GM18507 (cell line): ENCODE measurements around the gene ETFB.
A peak's percentile ranks its signal among the peaks of the same experiment; 100 is the strongest.

ENCODE experiments used
- DNase-seq: peaks from one replicate; pipeline ENCODE4 v3.0.0; 2011; ENCODE audit warnings: low read depth; ENCODE audit not compliant: insufficient read length; ENCODE audit errors: extremely low spot score
- FAIRE-seq: peaks from 2 replicates; lab custom pipeline; 2011; peaks lifted over from hg19 to GRCh38; lab: Jason Lieb, UNC

The ETFB gene

DNA sequence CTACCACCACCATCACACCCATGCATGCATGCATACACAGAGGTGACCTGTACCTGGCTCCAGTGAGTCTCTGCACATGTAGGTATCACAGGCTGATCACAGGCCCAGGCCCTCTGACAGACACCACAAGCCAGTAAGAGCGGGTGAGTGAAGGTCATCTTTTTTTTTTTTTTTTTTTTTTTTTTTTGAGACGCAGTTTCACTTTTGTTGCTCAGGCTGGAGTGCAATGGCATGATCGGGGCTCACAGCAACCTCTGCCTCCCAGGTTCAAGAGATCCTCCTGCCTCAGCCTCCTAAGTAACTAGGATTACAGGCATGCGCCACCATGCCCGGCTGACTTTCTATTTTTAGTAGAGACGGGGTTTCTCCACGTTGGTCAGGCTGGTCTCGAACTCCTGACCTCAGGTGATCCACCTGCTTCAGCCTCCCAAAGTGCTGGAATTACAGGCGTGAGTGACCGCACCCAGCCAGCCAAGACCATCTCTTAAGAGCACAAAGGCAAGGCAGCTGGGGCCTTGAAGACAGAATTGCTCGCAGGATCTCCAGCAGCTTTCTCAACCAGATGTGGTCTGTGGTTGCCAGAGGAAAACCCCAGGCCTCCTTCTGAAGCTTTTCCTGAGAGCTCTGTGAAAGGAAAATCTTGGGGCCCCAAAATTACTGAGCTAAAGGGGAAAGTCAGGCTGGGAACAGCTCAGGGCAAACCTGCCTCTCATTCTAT is 9.5 kb upstream of the ETFB start:
- FAIRE-seq (peak; percentile 53), DNase-seq (no peak)

GRCh38 chr19:51372649-51373504 is 6.7 kb upstream of the ETFB start, which contains the start of gene NKG7:
Gene NKG7, minus strand, starts transcription at chr19:51372654. Its CDS starts 119 bp downstream, at chr19:51372535.
- peak; percentile 85 for FAIRE-seq
- DNase-seq = no peak

- DNase-seq (no peak), FAIRE-seq (no peak)
Observed at GRCh38 chr19:51372021-51372648, 5.9 kb upstream of the ETFB start.

- DNase-seq (no peak), FAIRE-seq (no peak)
Observed at GRCh38 chr19:51371186-51371690, 5.0 kb upstream of the ETFB start.

GRCh38 chr19:51370230-51370629 is 4.0 kb upstream of the ETFB start:
- no peak for DNase-seq
- FAIRE-seq = no peak

- no peak for FAIRE-seq
- DNase-seq = no peak
Observed at GRCh38 chr19:51368366-51369282, 2.4 kb upstream of the ETFB start, which contains the start of gene CLDND2. Gene CLDND2, minus strand, starts transcription at chr19:51369003. Its CDS starts 426 bp downstream, at chr19:51368577.

- FAIRE-seq = peak; percentile 98
Observed at GRCh38 chr19:51367565-51368365, 1.6 kb upstream of the ETFB start.

GRCh38 chr19:51367255-51367564 is 1.0 kb upstream of the ETFB start:
- DNase-seq (no peak), FAIRE-seq (no peak)

More at GRCh38 chr19:51367565-51368365, 1.6 kb upstream of the ETFB start:
- DNase-seq = peak; percentile 93

GRCh38 chr19:51366389-51367254 is 434 bp upstream of the ETFB start:
- FAIRE-seq = peak; percentile 98
- DNase-seq = peak; percentile 94

- FAIRE-seq = no peak
Observed at GRCh38 chr19:51365211-51365964, 800 bp downstream of the ETFB start.

GRCh38 chr19:51364200-51365106 is 1.7 kb downstream of the ETFB start:
- no peak for DNase-seq
- no peak for FAIRE-seq

More at GRCh38 chr19:51365211-51365964, 800 bp downstream of the ETFB start:
- DNase-seq = no peak

DNA sequence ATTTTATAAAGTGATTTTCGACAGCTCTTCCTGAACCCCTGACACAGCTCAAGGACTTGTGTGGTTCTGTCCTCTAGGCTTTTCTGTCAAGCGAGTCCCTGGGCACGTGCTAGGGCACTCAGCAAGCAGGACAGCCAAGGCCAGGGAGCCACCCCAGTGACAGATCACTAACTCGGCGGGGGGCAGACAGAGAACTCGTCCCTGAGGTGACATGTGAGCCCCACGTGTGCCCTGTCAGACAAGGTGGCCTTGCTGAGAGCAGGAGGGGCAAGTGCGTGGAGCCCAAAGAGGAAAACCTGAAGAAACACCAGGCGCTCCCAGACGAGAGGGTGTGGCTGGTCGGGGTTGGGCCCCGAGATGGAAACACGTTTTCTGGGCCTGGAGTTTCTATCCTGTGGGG is 4.9 kb downstream of the ETFB start:
- DNase-seq (no peak), FAIRE-seq (no peak)

GRCh38 chr19:51359294-51359693 is 6.9 kb downstream of the ETFB start:
- FAIRE-seq = no peak
- DNase-seq = no peak

- DNase-seq = no peak
- no peak for FAIRE-seq
Observed at GRCh38 chr19:51357952-51358351, 8.2 kb downstream of the ETFB start.

DNA sequence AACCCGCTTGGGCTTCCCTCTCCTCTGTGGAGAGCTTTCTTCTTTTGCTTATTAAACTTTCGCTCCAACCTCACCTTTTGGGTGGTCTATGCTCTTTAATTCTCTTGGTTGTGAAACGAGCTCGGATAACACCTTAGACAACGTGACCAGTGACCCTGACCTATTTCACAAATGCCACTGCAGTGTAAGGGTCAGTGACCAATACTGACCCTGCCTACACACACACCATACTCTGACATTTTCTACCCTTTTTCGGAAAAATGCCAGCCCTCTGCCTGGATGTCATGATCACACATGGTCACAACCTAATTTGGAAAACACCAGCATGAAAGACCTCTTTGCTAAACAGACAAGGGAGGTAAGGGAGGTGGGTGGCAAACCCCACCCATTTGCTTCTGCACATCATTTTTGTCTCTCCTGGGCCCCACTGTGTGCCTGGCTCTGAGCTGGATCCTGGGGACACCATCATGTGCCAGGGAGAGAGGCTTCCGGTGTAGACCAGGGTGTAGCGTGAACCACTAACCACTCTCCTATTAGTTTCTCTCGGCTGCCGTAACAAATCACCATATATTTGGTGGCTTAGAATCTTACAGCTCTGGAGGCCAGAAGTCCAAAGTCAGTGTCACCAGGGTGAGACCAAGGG is 9.9 kb downstream of the ETFB start:
- DNase-seq = no peak
- FAIRE-seq = no peak
